ENCODE measurements around the gene PGP.
A peak's percentile ranks its signal among the peaks of the same experiment; 100 is the strongest.

PGP gene

GRCh38 chr16:2237493-2238149, 23.0 kb upstream of the PGP start:
- peaks cover 19% of the 10 kb centered on the region for H3K36me3 ChIP-seq (ENCODE audit: low read depth)

GRCh38 chr16:2237102-2237482, 22.5 kb upstream of the PGP start:
- peaks cover 13% of the 10 kb centered on the region for H3K36me3 ChIP-seq (ENCODE audit: low read depth)
- H3K9me3 ChIP-seq (ENCODE audit: severe bottlenecking) = no peaks in the 10 kb centered on the region
- H3K27ac ChIP-seq (ENCODE audit: poor library complexity, severe bottlenecking) = no peak overlapping the region
- no peak for TF ChIP-seq CTCF (IDR thresholded peaks at IDR 0.05; ENCODE audit: poor library complexity, severe bottlenecking)
- DNase-seq (ENCODE audit: low spot score) (no peak), ATAC-seq (ENCODE audit: low read depth) (no peak)
- no peaks in the 10 kb centered on the region for H3K4me1 ChIP-seq (ENCODE audit: insufficient read depth, poor library complexity, severe bottlenecking)
- H3K4me3 ChIP-seq (ENCODE audit: severe bottlenecking) = no peak overlapping the region
- peaks cover 21% of the 10 kb centered on the region for H3K27me3 ChIP-seq (ENCODE audit: insufficient read depth, poor library complexity, severe bottlenecking)

More at GRCh38 chr16:2237493-2238149, 23.0 kb upstream of the PGP start:
- no peaks in the 10 kb centered on the region for H3K9me3 ChIP-seq (ENCODE audit: severe bottlenecking)
- H3K4me3 ChIP-seq (ENCODE audit: severe bottlenecking) = no peak overlapping the region
- no peaks in the 10 kb centered on the region for H3K4me1 ChIP-seq (ENCODE audit: insufficient read depth, poor library complexity, severe bottlenecking)
- no peak overlapping the region for H3K27ac ChIP-seq (ENCODE audit: poor library complexity, severe bottlenecking)
- H3K27me3 ChIP-seq (ENCODE audit: insufficient read depth, poor library complexity, severe bottlenecking) = peaks cover 21% of the 10 kb centered on the region
- ATAC-seq (ENCODE audit: low read depth) = no peak
- peak; percentile 66 for DNase-seq (ENCODE audit: low spot score)
- TF ChIP-seq CTCF (IDR thresholded peaks at IDR 0.05; ENCODE audit: poor library complexity, severe bottlenecking) = no peak

- no peak within 1 kb of the TSS for H3K27ac ChIP-seq (ENCODE audit: poor library complexity, severe bottlenecking)
- TF ChIP-seq CTCF (IDR thresholded peaks at IDR 0.05; ENCODE audit: poor library complexity, severe bottlenecking) = no peak
- peaks cover 21% of the 10 kb centered on the region for H3K27me3 ChIP-seq (ENCODE audit: insufficient read depth, poor library complexity, severe bottlenecking)
- H3K4me3 ChIP-seq (ENCODE audit: severe bottlenecking) = no peak within 1 kb of the TSS
- DNase-seq (ENCODE audit: low spot score) = no peak
- no peaks in the 10 kb centered on the region for H3K9me3 ChIP-seq (ENCODE audit: severe bottlenecking)
- ATAC-seq (ENCODE audit: low read depth) = peak; percentile 70
- peaks cover 12% of the 10 kb centered on the region for H3K36me3 ChIP-seq (ENCODE audit: low read depth)
- no peaks in the 10 kb centered on the region for H3K4me1 ChIP-seq (ENCODE audit: insufficient read depth, poor library complexity, severe bottlenecking)
Measured at GRCh38 chr16:2236337-2237101, 21.9 kb upstream of the PGP start, which contains the start of gene DNASE1L2. Gene DNASE1L2, plus strand, starts transcription at chr16:2236444. Its CDS starts 373 bp downstream, at chr16:2236817.

GRCh38 chr16:2235695-2236336, 21.2 kb upstream of the PGP start:
- no peak for DNase-seq (ENCODE audit: low spot score)
- ATAC-seq (ENCODE audit: low read depth) = no peak
- Histone ChIP-seq H3K27me3 (ENCODE audit: insufficient read depth, poor library complexity, severe bottlenecking) (peaks cover 21% of the 10 kb centered on the region), H3K27ac (ENCODE audit: poor library complexity, severe bottlenecking) (no peak overlapping the region), H3K4me3 (ENCODE audit: severe bottlenecking) (no peak overlapping the region), H3K36me3 (ENCODE audit: low read depth) (peaks cover 12% of the 10 kb centered on the region), H3K9me3 (ENCODE audit: severe bottlenecking) (no peaks in the 10 kb centered on the region), H3K4me1 (ENCODE audit: insufficient read depth, poor library complexity, severe bottlenecking) (no peaks in the 10 kb centered on the region)
- TF ChIP-seq CTCF (IDR thresholded peaks at IDR 0.05; ENCODE audit: poor library complexity, severe bottlenecking) = no peak
